A673 (cell line): ENCODE data around the gene GPAM. TPM values are rescaled to one million over a fixed set of nuclear protein-coding genes. Genes with fewer than 3 reads are reported as not detected.
"Not testable (repeated sequence)": the region's sequence is repeated elsewhere in the genome, so short reads cannot be mapped to it uniquely, and the experiment has no call there.

ENCODE experiments used
- BruUV-seq: library from RNA; stranded (reverse); fragments of 400-500 nt; replicated peaks from 2 replicates; lab custom pipeline; 2021; lab: Mats Ljungman, UMichigan
- CTCF ChIA-PET: fragments of 300-600 bp; sonication (Branson Sonifier 250); formaldehyde crosslinking; loops from one replicate; lab custom pipeline; 2022; ENCODE audit warnings: antibody characterized with exemption; lab: Charles Lee
- POLR2A ChIA-PET: fragments of 300-600 bp; sonication (Branson Sonifier 250); formaldehyde crosslinking; loops from one replicate; lab custom pipeline; 2022; ENCODE audit warnings: antibody characterized with exemption; ENCODE audit not compliant: low non-redundant PET; lab: Charles Lee
- DNase-seq: peaks from one replicate; pipeline ENCODE4 v3.0.0-alpha.2; 2015; ENCODE audit warnings: low spot score
- H3K27ac ChIP-seq: fragments of 200-600 bp; sonication (generic); 2 replicates; pipeline ENCODE4 v1.5.1; 2016; ENCODE audit warnings: mixed run types, low read depth, mild to moderate bottlenecking, mixed read lengths, antibody characterized with exemption, low read length; ENCODE audit not compliant: poor library complexity, severe bottlenecking
- H3K27me3 ChIP-seq: fragments of 200-600 bp; sonication (generic); replicated peaks from 2 replicates; pipeline ENCODE4 v1.6.1; 2017; ENCODE audit warnings: mixed run types, low read depth, mild to moderate bottlenecking, mixed read lengths, antibody characterized with exemption, low read length; ENCODE audit not compliant: insufficient read depth, poor library complexity
- H3K36me3 ChIP-seq: fragments of 200-600 bp; sonication (generic); 2 replicates; pipeline ENCODE4 v1.6.1; 2016; ENCODE audit warnings: mixed run types, mild to moderate bottlenecking, mixed read lengths, antibody characterized with exemption, low read length; ENCODE audit not compliant: insufficient read depth, poor library complexity, severe bottlenecking
- H3K4me1 ChIP-seq: fragments of 200-600 bp; sonication (generic); 2 replicates; pipeline ENCODE4 v1.6.1; 2017; ENCODE audit warnings: mixed run types, mild to moderate bottlenecking, mixed read lengths, antibody characterized with exemption, low read length; ENCODE audit not compliant: insufficient read depth, poor library complexity, severe bottlenecking
- H3K4me3 ChIP-seq: fragments of 200-600 bp; sonication (generic); 2 replicates; pipeline ENCODE4 v1.5.1; 2016; ENCODE audit warnings: low read depth, mixed run types, mild to moderate bottlenecking, mixed read lengths, low read length; ENCODE audit not compliant: poor library complexity, severe bottlenecking
- H3K9me3 ChIP-seq: fragments of 200-600 bp; sonication (generic); 2 replicates; pipeline ENCODE4 v1.6.1; 2016; ENCODE audit warnings: mixed run types, low read depth, mild to moderate bottlenecking, mixed read lengths, antibody characterized with exemption, low read length; ENCODE audit not compliant: poor library complexity, severe bottlenecking
- EZH2 ChIP-seq: fragments of 200-600 bp; sonication (generic); IDR thresholded peaks from 2 replicates; pipeline ENCODE4 v1.6.1; 2017; ENCODE audit warnings: borderline replicate concordance, low read depth, mild to moderate bottlenecking, mixed read lengths, antibody characterized with exemption, low read length; ENCODE audit not compliant: poor library complexity, severe bottlenecking
- intact Hi-C: fragments of 100-400 bp; cut with micrococcal nuclease; formaldehyde crosslinking; loops from one replicate; pipeline ENCODE4 v1.10.0; 2022; ENCODE audit not compliant: unreplicated experiment
- total RNA-seq: library from RNA; stranded (reverse); gene quantifications from 2 replicates; pipeline ENCODE4 v1.2.3, GENCODE V29; 2021
- TF ChIP-seq, protein P1 (sequence below): fragments of 300-800, 200-600 bp; sonication (generic); conservative IDR thresholded peaks from 2 replicates; pipeline ENCODE4 v1.5.1; 2017; ENCODE audit warnings: low read depth, mild to moderate bottlenecking, antibody characterized with exemption, low read length, moderate library complexity, mixed read lengths

GPAM gene
- total RNA-seq, 1 experiment from 2014 or later: 18.1 TPM

DNA sequence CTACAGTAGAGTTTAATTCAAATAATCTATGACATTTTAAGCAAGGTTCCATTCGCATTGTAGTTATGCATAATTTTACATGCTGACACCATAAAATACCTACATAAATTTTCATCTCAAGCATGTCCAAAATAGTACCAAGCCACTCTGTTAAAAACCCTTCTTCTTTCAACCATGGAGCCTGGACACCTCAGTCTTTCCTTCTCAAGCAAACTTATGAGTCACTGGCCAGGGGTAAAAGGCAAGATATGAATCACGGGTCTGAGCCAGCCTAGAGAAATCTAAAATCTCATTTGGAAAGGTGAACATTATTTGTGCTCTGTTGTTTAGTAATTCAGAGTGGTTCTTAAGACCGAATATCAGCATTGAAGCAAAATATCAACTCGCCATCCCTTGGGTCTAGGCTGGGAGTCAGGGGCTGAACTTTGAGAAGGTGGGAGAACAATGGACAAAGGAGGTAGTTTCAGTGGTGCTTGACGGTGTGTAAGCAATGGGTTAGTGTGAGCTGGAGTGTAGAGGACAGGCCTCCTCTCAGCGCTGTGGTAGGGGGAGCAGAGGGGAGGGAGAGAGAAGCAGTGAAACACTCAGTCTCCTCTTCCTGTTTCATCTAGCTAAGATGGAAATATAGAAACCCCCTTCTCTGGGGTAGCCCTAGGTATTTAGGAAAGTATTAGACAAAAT is 19.1 kb upstream of the GPAM start:
- Histone ChIP-seq H3K27ac (no peak overlapping the region), H3K4me1 (no peaks in the 10 kb centered on the region), H3K4me3 (no peak overlapping the region), H3K27me3 (peaks cover 3% of the 10 kb centered on the region), H3K9me3 (no peaks in the 10 kb centered on the region), H3K36me3 (no peaks in the 10 kb centered on the region)
- TF ChIP-seq, protein P1, sequence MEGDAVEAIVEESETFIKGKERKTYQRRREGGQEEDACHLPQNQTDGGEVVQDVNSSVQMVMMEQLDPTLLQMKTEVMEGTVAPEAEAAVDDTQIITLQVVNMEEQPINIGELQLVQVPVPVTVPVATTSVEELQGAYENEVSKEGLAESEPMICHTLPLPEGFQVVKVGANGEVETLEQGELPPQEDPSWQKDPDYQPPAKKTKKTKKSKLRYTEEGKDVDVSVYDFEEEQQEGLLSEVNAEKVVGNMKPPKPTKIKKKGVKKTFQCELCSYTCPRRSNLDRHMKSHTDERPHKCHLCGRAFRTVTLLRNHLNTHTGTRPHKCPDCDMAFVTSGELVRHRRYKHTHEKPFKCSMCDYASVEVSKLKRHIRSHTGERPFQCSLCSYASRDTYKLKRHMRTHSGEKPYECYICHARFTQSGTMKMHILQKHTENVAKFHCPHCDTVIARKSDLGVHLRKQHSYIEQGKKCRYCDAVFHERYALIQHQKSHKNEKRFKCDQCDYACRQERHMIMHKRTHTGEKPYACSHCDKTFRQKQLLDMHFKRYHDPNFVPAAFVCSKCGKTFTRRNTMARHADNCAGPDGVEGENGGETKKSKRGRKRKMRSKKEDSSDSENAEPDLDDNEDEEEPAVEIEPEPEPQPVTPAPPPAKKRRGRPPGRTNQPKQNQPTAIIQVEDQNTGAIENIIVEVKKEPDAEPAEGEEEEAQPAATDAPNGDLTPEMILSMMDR: no peak
- TF ChIP-seq EZH2: no peak
- no TSS peak for BruUV-seq
- no peak for DNase-seq
- CTCF ChIA-PET: no interaction called here
- POLR2A ChIA-PET: no interaction called here
- intact Hi-C loops: no loop called here

DNA sequence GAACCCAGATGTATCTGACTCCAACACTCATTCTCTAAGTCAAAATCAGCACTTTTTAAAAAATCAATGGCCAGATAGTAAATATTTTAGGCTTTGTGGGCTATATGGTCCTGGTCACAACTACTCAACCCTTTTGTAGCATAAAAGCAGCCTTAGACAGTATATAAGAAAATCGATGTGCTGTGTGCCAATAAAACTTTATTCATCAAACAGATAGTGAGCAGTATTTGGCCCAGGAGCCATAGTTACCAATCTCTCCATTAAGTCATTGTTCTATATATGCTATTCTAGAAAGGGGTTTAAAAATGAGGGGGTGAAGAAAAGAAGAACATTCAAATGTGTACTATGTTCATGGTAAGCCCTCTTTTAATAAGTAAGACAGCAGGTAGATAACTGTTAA is 18.5 kb upstream of the GPAM start:
- intact Hi-C loops: no loop called here
- no peaks in the 10 kb centered on the region for H3K4me1 ChIP-seq
- POLR2A ChIA-PET: no interaction called here
- H3K27ac ChIP-seq: no peak overlapping the region
- no peak overlapping the region for H3K4me3 ChIP-seq
- TF ChIP-seq, protein P1: no peak
- TF ChIP-seq EZH2: no peak
- no peak for DNase-seq
- H3K27me3 ChIP-seq: peaks cover 3% of the 10 kb centered on the region
- H3K9me3 ChIP-seq: no peaks in the 10 kb centered on the region
- BruUV-seq: no TSS peak
- CTCF ChIA-PET: no interaction called here
- H3K36me3 ChIP-seq: no peaks in the 10 kb centered on the region

DNA sequence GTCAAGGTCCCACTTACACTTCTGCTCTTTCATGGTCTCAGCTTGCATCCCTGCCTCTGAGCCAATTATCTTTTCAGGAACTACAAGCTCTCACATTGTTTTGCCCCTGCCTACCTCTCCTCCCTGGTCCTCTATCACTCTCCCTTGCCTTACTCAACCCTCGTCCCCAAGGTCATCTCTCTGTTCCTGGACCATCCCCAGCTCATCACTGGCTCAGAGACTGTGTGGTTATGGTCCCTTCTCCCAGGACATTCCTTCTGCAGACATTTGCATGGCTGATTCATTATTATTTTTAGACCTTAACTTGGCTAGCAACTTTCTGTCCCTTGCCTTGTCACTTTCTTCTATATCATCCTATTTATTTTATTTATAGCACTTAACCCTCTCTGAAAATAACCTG is 17.8 kb upstream of the GPAM start:
- CTCF ChIA-PET: no interaction called here
- Histone ChIP-seq H3K9me3 (no peaks in the 10 kb centered on the region), H3K27ac (no peak overlapping the region), H3K27me3 (peaks cover 3% of the 10 kb centered on the region), H3K36me3 (no peaks in the 10 kb centered on the region), H3K4me1 (no peaks in the 10 kb centered on the region), H3K4me3 (no peak overlapping the region)
- BruUV-seq: no TSS peak
- no peak for DNase-seq
- TF ChIP-seq, protein P1: no peak
- TF ChIP-seq EZH2: no peak
- POLR2A ChIA-PET: no interaction called here
- intact Hi-C loops: no loop called here

DNA sequence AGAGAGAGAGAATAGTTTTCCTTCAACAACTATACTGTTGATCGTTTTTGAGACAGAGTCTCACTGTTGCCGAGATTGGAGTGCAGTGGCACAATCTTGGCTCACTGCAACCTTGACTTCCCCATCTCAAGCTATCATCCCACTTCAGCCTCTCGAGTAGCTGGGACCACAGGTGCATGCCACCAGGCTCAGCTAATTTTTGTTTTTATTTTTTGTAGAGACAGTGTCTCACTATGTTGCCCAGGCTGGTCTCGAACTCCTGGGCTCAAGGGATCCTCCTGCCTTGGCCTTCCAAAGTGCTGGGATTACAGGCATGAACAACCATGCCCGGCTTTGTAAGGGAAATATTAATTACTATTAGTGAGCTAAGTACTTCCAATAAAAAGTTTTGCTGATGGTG is 16.7 kb upstream of the GPAM start:
- BruUV-seq, H3K27ac ChIP-seq, H3K27me3 ChIP-seq, H3K4me3 ChIP-seq, intact Hi-C loops, H3K36me3 ChIP-seq, H3K4me1 ChIP-seq, DNase-seq, H3K9me3 ChIP-seq, CTCF ChIA-PET, POLR2A ChIA-PET: not testable (repeated sequence)

DNA sequence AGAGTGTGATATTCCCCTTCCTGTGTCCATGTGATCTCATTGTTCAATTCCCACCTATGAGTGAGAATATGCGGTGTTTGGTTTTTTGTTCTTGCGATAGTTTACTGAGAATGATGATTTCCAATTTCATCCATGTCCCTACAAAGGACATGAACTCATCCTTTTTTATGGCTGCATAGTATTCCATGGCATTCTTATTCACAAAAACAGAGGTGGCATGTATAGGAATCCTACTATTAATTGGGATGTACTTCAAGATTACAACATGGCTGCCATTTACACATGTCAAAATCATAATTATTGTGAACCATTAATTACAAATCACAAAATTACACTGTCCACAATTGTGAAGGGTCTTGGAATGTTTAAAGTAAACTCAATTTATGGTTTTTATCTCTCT is 14.1 kb upstream of the GPAM start:
- BruUV-seq, H3K27ac ChIP-seq, CTCF ChIA-PET, H3K27me3 ChIP-seq, H3K4me1 ChIP-seq, H3K36me3 ChIP-seq, H3K9me3 ChIP-seq, DNase-seq, intact Hi-C loops, H3K4me3 ChIP-seq: not testable (repeated sequence)
- POLR2A ChIA-PET: interaction anchor here (0.6 kb wide), 1 partner anchor 1326 kb away, joined by 5 read pairs; the partner anchor contains the start of gene PDCD4
